ENCODE data around the gene MYOT. TPM values are rescaled to one million over a fixed set of nuclear protein-coding genes. Genes with fewer than 3 reads are reported as not detected.

MYOT gene
- total and polyA plus RNA-seq, 2 of the 4 experiments (the other 2 are of a cell fraction), result not detected

DNA sequence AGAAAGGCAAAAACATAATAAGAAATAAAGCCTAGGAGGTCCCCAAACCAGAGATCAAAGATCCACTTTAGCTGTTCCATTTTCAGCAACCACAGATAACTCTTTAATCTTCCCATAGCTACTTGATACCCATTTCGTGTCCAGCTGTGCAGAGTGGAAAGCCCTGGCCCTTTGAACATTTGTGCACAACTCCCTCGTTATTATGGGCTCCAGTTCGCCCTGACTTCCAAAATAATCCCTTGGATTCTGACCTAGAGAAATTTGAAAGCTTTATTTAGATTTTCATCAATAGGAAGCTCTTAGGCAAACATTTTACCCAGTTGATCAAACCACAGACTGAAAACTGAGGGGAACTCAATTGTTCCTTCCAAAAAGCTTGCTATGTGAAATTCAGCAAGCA, 4.8 kb downstream of the MYOT start:
- Histone ChIP-seq H4K91ac (ENCODE audit: insufficient read depth, low read depth, low read length) (no peak overlapping the region), H3K14ac (replicated peaks; ENCODE audit: low read depth, low read length) (no peak overlapping the region), H3K9me1 (ENCODE audit: insufficient read depth, low read length) (no peaks in the 10 kb centered on the region), H2BK20ac (ENCODE audit: low read depth, low read length) (no peak overlapping the region), H4K5ac (ENCODE audit: low read depth, low read length) (no peak overlapping the region), H3K4me3 (ENCODE audit: insufficient read depth, low read depth, low read length) (no peak overlapping the region), H3K79me1 (ENCODE audit: low read depth in 1 of 2, low read length in 2 of 2) (no peaks in the 10 kb centered on the region), H2AK5ac (ENCODE audit: low read depth, low read length) (no peak overlapping the region), H3K4me2 (ENCODE audit: low read depth, low read length) (no peak overlapping the region), H3K4me1 (ENCODE audit: control insufficient read depth, insufficient read depth, low read length) (no peaks in the 10 kb centered on the region), H3K9ac (ENCODE audit: low read depth, low read length) (no peak overlapping the region), H4K8ac (ENCODE audit: low read depth in 2 of 2, low read length in 2 of 2) (no peak overlapping the region), H2BK15ac (ENCODE audit: low read depth, low read length) (no peak overlapping the region), H2AFZ (replicated peaks; ENCODE audit: low read length, poor library complexity) (no peak overlapping the region), H3K18ac (ENCODE audit: low read depth, low read length) (no peak overlapping the region), H3K9me3 (ENCODE audit: control insufficient read depth, insufficient read depth, low read length) (no peaks in the 10 kb centered on the region), H2BK5ac (ENCODE audit: low read depth, low read length, poor library complexity, severe bottlenecking) (no peak overlapping the region), H3K27me3 (ENCODE audit: control insufficient read depth, insufficient read depth, low read length) (no peaks in the 10 kb centered on the region), H4K20me1 (ENCODE audit: insufficient read depth, low read length) (no peaks in the 10 kb centered on the region), H2AK9ac (replicated peaks; ENCODE audit: low read depth, low read length, poor library complexity) (no peak overlapping the region), H3K36me3 (ENCODE audit: control insufficient read depth, insufficient read depth, low read length) (no peaks in the 10 kb centered on the region), H3K56ac (ENCODE audit: extremely low read depth, insufficient read depth, low read length) (no peak overlapping the region), H3K4ac (ENCODE audit: low read depth, low read length) (no peak overlapping the region), H3K23ac (ENCODE audit: low read depth, low read length) (no peak overlapping the region), H2BK120ac (ENCODE audit: low read depth, low read length) (no peak overlapping the region), H3K27ac (ENCODE audit: insufficient read depth, low read length) (no peak overlapping the region)
- ChIA-PET CTCF (no interaction called here), POLR2A (ENCODE audit: unreplicated experiment) (no interaction called here)
- no CpG with 5 or more reads among the region's 3 CpGs for WGBS, 2 experiments (ENCODE audit: extremely low coverage in 2 of 2, insufficient read length in 1 of 2)
- intact Hi-C loops (cut with micrococcal nuclease) (no loop called here), in situ Hi-C loops (cut with MboI; ENCODE audit: low sequenced_read_pairs) (no loop called here), dilution Hi-C loops (cut with HindIII; ENCODE audit: low sequenced_read_pairs, unreplicated experiment) (no loop called here)
- ATAC-seq (ENCODE audit: low read depth) (no peak), DNase-seq (no peak)
- no peak for TF ChIP-seq CEBPB (IDR thresholded peaks at IDR 0.05; ENCODE audit: low read depth, low read length)
- TF ChIP-seq SMC3 (IDR thresholded peaks at IDR 0.05; ENCODE audit: low read depth, low read length), result no peak
- no peak for TF ChIP-seq FOS (IDR thresholded peaks at IDR 0.05; ENCODE audit: low read depth, low read length)
- no peak for TF ChIP-seq CHD1 (IDR thresholded peaks at IDR 0.05; ENCODE audit: low read depth, low read length)
- TF ChIP-seq MAZ (IDR thresholded peaks at IDR 0.05; ENCODE audit: borderline replicate concordance, low read depth, low read length), result no peak
- no peak for TF ChIP-seq RAD21 (IDR thresholded peaks at IDR 0.05; ENCODE audit: low read length)
- no peak for TF ChIP-seq RFX5 (IDR thresholded peaks at IDR 0.05; ENCODE audit: low read depth, low read length)
- no peak for TF ChIP-seq RCOR1 (IDR thresholded peaks at IDR 0.05; ENCODE audit: insufficient replicate concordance, low read length)
- no peak for TF ChIP-seq POLR2A (IDR thresholded peaks at IDR 0.05; ENCODE audit: low read depth, low read length)
- TF ChIP-seq MAFK (IDR thresholded peaks at IDR 0.05; ENCODE audit: low read depth, low read length), result no peak
- TF ChIP-seq, protein P1, sequence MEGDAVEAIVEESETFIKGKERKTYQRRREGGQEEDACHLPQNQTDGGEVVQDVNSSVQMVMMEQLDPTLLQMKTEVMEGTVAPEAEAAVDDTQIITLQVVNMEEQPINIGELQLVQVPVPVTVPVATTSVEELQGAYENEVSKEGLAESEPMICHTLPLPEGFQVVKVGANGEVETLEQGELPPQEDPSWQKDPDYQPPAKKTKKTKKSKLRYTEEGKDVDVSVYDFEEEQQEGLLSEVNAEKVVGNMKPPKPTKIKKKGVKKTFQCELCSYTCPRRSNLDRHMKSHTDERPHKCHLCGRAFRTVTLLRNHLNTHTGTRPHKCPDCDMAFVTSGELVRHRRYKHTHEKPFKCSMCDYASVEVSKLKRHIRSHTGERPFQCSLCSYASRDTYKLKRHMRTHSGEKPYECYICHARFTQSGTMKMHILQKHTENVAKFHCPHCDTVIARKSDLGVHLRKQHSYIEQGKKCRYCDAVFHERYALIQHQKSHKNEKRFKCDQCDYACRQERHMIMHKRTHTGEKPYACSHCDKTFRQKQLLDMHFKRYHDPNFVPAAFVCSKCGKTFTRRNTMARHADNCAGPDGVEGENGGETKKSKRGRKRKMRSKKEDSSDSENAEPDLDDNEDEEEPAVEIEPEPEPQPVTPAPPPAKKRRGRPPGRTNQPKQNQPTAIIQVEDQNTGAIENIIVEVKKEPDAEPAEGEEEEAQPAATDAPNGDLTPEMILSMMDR (conservative IDR thresholded peaks at IDR 0.05; ENCODE audit: low read depth, low read length), result no peak
- TF ChIP-seq, protein P2, sequence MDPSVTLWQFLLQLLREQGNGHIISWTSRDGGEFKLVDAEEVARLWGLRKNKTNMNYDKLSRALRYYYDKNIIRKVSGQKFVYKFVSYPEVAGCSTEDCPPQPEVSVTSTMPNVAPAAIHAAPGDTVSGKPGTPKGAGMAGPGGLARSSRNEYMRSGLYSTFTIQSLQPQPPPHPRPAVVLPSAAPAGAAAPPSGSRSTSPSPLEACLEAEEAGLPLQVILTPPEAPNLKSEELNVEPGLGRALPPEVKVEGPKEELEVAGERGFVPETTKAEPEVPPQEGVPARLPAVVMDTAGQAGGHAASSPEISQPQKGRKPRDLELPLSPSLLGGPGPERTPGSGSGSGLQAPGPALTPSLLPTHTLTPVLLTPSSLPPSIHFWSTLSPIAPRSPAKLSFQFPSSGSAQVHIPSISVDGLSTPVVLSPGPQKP (IDR thresholded peaks at IDR 0.05; ENCODE audit: borderline replicate concordance, low read depth, low read length), result no peak
- TF ChIP-seq NFE2L2 (IDR thresholded peaks at IDR 0.05; ENCODE audit: low read depth, low read length), result no peak
- no peak for TF ChIP-seq USF2 (IDR thresholded peaks at IDR 0.05; ENCODE audit: low read depth, low read length)
- no peak for TF ChIP-seq MXI1 (IDR thresholded peaks at IDR 0.05; ENCODE audit: borderline replicate concordance, low read depth, low read length)
- TF ChIP-seq BHLHE40 (IDR thresholded peaks at IDR 0.05; ENCODE audit: low read depth, low read length), result no peak
- BruUV-seq (replicated peaks), result no TSS peak
